Measurements from ENCODE around the gene ERBB4. TPM values are rescaled to one million over a fixed set of nuclear protein-coding genes. Genes with fewer than 3 reads are reported as not detected.

Gene ERBB4
- total RNA-seq, 1 experiment from 2014 or later = 0.04 TPM

DNA sequence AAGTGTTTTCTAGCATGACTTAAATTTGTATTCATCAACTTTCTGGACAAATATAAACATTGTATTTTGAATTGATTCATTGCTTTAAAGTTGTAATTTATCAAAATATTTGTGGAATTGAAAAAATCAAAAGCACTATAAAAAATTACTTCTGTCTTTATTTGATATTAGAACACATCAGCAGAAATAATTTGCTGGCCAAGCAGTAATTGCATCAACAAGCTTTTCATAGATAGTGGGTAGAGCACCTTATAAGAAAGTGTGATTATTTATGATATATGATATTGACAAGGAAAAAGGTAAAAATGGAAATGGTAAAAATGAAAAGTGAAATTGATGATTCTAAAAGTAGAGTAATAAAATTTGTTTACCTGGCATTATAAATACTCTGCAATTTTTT, 1121.1 kb downstream of the ERBB4 start:
- Histone ChIP-seq H2BK15ac (ENCODE audit: low read depth, low read length) (no peak overlapping the region), H3K27me3 (ENCODE audit: insufficient read depth, low read length) (no peaks in the 10 kb centered on the region), H3K18ac (ENCODE audit: insufficient read length, low read depth, low read length) (no peak overlapping the region), H3K9ac (ENCODE audit: extremely low read depth, insufficient read length, low read length) (no peak overlapping the region), H3K56ac (ENCODE audit: insufficient read length, low read depth, low read length) (no peak overlapping the region), H4K5ac (ENCODE audit: insufficient read length, low read depth, low read length) (no peak overlapping the region), H3K23me2 (ENCODE audit: insufficient read length, low read depth, low read length, poor library complexity, severe bottlenecking) (no peaks in the 10 kb centered on the region), H2BK20ac (ENCODE audit: low read depth, low read length, poor library complexity, severe bottlenecking) (no peak overlapping the region), H3K4ac (ENCODE audit: low read depth, low read length) (no peak overlapping the region), H2BK12ac (ENCODE audit: insufficient read length, low read depth, low read length) (no peak overlapping the region), H2BK5ac (ENCODE audit: insufficient read length, low read length) (no peak overlapping the region), H2AFZ (ENCODE audit: low read length) (no peak overlapping the region), H3K14ac (ENCODE audit: insufficient read depth, low read length) (no peak overlapping the region), H4K20me1 (ENCODE audit: control insufficient read depth, insufficient read depth, insufficient read length) (no peaks in the 10 kb centered on the region), H3K4me1 (ENCODE audit: insufficient read depth, low read length) (no peaks in the 10 kb centered on the region), H3T11ph (ENCODE audit: low read length) (no peak overlapping the region), H3K9me3 (ENCODE audit: control insufficient read depth, low read depth, low read length) (no peaks in the 10 kb centered on the region), H3K79me2 (ENCODE audit: insufficient read depth, low read length) (no peaks in the 10 kb centered on the region), H2BK120ac (ENCODE audit: low read depth, low read length, poor library complexity, severe bottlenecking) (no peak overlapping the region), H3K23ac (ENCODE audit: insufficient read length, low read depth, low read length) (no peak overlapping the region), H2AK5ac (ENCODE audit: insufficient read length, low read length) (no peak overlapping the region), H3K79me1 (ENCODE audit: insufficient read depth, low read depth, low read length, poor library complexity, severe bottlenecking) (no peaks in the 10 kb centered on the region), H4K91ac (ENCODE audit: insufficient read length, low read depth, low read length) (no peak overlapping the region), H4K8ac (replicated peaks; ENCODE audit: insufficient read length, low read depth, low read length) (no peak overlapping the region), H3K27ac (ENCODE audit: insufficient read length, low read depth, low read length) (no peak overlapping the region), H3K4me2 (ENCODE audit: insufficient read depth, insufficient read length, low read length) (no peak overlapping the region)
- no peak for TF ChIP-seq CTCF (conservative IDR thresholded peaks at IDR 0.05)
- Mint-ChIP-seq H3K4me1 (0 out of 4 replicates have a peak, but pooled peaks cover 0 to 4% of the 10 kb centered on the region in 2 experiments), H3K9me3 (peaks cover 6 to 8% of the 10 kb centered on the region in 2 experiments; a peak in 4 of 5 replicates), H3K27ac (no peak overlapping the region), H3K4me3 (no peak overlapping the region), H3K36me3 (ENCODE audit: insufficient read depth in 1 of 3, low read depth in 3 of 3) (peaks cover 0 to 10% (median 0%) of the 10 kb centered on the region in 3 experiments; a peak in 3 of 7 replicates), H3K27me3 (ENCODE audit: low read depth) (no peaks in the 10 kb centered on the region)
- DNase-seq = no peak

Data from H9 (cell line).